ENCODE data around the gene GALNT13.

Gene GALNT13

GRCh38 chr2:154495455-154495868 is 623.7 kb downstream of the GALNT13 start:
- no peak for DNase-seq

DNA sequence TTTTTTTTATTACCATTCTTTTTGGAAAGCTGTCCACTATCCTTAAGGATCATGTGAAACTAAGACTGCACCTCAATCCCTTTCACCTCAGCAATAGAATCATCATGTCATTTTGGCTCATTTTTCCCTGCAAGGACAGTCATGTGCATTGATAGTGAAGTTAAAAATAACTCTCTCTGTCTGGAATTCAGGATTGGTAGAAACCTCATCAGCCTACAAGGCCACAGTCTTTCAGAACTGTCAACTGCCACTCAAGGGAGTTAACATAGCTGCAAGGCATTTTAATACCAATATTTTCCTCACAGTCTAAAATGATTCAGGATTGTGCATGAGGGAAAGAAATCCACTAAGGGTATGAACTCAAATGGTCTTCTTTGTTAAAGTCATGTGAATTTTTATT is 625.3 kb downstream of the GALNT13 start:
- DNase-seq, result no peak
